ENCODE results near the gene FAM149A.

DNA sequence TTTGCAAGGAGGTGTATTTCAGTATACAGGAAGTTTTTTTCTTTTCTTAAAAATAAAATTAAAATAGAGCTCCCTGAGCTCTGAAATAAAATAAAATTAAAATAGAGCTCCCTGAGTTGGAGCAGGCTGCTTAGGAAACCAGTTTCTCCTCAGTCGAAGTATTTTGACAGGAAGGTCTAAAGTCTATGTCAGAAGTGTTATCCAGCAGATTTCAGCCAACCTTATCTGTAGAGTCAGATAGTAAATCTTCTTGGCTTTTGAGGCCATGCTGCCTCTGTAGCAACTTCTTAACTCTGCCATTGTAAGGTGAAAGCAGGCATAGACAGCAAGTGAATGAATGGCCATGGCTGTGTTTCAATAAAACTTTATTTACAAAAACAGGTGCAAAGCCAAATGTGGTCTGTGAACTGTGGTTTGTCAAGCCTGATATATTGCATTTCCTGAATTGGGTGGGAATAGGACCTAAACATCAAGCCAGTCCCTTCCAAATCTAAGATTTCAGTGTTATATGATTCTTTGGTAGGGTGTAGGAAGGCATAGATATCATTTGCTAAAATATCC lies 113.3 kb downstream of the FAM149A start:
- TF ChIP-seq, protein P1, sequence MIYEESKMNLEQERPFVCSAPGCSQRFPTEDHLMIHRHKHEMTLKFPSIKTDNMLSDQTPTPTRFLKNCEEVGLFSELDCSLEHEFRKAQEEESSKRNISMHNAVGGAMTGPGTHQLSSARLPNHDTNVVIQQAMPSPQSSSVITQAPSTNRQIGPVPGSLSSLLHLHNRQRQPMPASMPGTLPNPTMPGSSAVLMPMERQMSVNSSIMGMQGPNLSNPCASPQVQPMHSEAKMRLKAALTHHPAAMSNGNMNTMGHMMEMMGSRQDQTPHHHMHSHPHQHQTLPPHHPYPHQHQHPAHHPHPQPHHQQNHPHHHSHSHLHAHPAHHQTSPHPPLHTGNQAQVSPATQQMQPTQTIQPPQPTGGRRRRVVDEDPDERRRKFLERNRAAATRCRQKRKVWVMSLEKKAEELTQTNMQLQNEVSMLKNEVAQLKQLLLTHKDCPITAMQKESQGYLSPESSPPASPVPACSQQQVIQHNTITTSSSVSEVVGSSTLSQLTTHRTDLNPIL (CRISPR knock-in tag; IDR thresholded peaks at IDR 0.05; ENCODE audit: low read depth), result no peak
- TF ChIP-seq, protein P2, sequence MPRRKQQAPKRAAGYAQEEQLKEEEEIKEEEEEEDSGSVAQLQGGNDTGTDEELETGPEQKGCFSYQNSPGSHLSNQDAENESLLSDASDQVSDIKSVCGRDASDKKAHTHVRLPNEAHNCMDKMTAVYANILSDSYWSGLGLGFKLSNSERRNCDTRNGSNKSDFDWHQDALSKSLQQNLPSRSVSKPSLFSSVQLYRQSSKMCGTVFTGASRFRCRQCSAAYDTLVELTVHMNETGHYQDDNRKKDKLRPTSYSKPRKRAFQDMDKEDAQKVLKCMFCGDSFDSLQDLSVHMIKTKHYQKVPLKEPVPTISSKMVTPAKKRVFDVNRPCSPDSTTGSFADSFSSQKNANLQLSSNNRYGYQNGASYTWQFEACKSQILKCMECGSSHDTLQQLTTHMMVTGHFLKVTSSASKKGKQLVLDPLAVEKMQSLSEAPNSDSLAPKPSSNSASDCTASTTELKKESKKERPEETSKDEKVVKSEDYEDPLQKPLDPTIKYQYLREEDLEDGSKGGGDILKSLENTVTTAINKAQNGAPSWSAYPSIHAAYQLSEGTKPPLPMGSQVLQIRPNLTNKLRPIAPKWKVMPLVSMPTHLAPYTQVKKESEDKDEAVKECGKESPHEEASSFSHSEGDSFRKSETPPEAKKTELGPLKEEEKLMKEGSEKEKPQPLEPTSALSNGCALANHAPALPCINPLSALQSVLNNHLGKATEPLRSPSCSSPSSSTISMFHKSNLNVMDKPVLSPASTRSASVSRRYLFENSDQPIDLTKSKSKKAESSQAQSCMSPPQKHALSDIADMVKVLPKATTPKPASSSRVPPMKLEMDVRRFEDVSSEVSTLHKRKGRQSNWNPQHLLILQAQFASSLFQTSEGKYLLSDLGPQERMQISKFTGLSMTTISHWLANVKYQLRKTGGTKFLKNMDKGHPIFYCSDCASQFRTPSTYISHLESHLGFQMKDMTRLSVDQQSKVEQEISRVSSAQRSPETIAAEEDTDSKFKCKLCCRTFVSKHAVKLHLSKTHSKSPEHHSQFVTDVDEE (CRISPR knock-in tag; IDR thresholded peaks at IDR 0.05), result no peak
- TF ChIP-seq OSR1 (CRISPR knock-in tag; IDR thresholded peaks at IDR 0.05) (no peak), ZC3H10 (CRISPR knock-in tag; IDR thresholded peaks at IDR 0.05) (no peak), RARB (CRISPR knock-in tag; IDR thresholded peaks at IDR 0.05) (no peak), ARNTL (CRISPR knock-in tag; IDR thresholded peaks at IDR 0.05; ENCODE audit: borderline replicate concordance, low read depth) (no peak)

Measured in SK-N-SH treated with all-trans-retinoic acid at 6 μM for 48 hours (cell line).